Lower lobe of right lung (tissue), 2 donors: ENCODE results near the gene PRPF38B. TPM values are rescaled to one million over a fixed set of nuclear protein-coding genes. Genes with fewer than 3 reads are reported as not detected.
A peak's percentile ranks its signal among the peaks of the same experiment; 100 is the strongest.
"Not testable (repeated sequence)": the region's sequence is repeated elsewhere in the genome, so short reads cannot be mapped to it uniquely, and the experiment has no call there.

Source experiments
- ATAC-seq, 2 donors: fragments of 200-7000 bp; cut with Tn5 transposase; one replicate each; pipeline ENCODE4 v1.9.1; 2020 to 2022; ENCODE audit warnings: mild to moderate bottlenecking in 2 of 2, moderate library complexity in 2 of 2
- DNase-seq: peaks from one replicate; pipeline ENCODE4 v3.0.0-alpha.2; 2020
- H3K27ac ChIP-seq: fragments of 200-600 bp; one replicate; pipeline ENCODE4 v1.8.0; 2022
- H3K27me3 ChIP-seq: fragments of 200-600 bp; one replicate; pipeline ENCODE4 v1.8.0; 2022; ENCODE audit warnings: low read depth
- H3K36me3 ChIP-seq: fragments of 200-600 bp; one replicate; pipeline ENCODE4 v1.8.0; 2022; ENCODE audit warnings: mild to moderate bottlenecking
- H3K4me1 ChIP-seq: fragments of 200-600 bp; one replicate; pipeline ENCODE4 v1.8.0; 2022
- H3K4me3 ChIP-seq: fragments of 200-600 bp; one replicate; pipeline ENCODE4 v1.8.0; 2022; ENCODE audit warnings: mild to moderate bottlenecking
- H3K9me3 ChIP-seq: fragments of 200-600 bp; one replicate; pipeline ENCODE4 v1.8.0; 2022
- intact Hi-C: fragments of 100-400 bp; cut with DNase I; formaldehyde crosslinking; loops from one replicate; pipeline ENCODE4 v1.11.0; 2022
- total RNA-seq: library from RNA; stranded (reverse); fragmentation: NEBNext Ultra II Directional; extraction: Animal tissue kit (Norgen Biotek cat#: 25700); gene quantifications from one replicate; pipeline ENCODE4 v1.2.1, GENCODE V29; 2021
- TF ChIP-seq, protein P1 (sequence below): fragments of 200-600 bp; IDR thresholded peaks from one replicate; pipeline ENCODE4 v1.8.0; 2022; ENCODE audit warnings: antibody characterized with exemption, mild to moderate bottlenecking
- donor health status: DM: no; HTN: yes; CAD: no; lungs with severe emphysema.

The PRPF38B gene
- total RNA-seq, 1 donor from 2014 or later, result 41.0 TPM

DNA sequence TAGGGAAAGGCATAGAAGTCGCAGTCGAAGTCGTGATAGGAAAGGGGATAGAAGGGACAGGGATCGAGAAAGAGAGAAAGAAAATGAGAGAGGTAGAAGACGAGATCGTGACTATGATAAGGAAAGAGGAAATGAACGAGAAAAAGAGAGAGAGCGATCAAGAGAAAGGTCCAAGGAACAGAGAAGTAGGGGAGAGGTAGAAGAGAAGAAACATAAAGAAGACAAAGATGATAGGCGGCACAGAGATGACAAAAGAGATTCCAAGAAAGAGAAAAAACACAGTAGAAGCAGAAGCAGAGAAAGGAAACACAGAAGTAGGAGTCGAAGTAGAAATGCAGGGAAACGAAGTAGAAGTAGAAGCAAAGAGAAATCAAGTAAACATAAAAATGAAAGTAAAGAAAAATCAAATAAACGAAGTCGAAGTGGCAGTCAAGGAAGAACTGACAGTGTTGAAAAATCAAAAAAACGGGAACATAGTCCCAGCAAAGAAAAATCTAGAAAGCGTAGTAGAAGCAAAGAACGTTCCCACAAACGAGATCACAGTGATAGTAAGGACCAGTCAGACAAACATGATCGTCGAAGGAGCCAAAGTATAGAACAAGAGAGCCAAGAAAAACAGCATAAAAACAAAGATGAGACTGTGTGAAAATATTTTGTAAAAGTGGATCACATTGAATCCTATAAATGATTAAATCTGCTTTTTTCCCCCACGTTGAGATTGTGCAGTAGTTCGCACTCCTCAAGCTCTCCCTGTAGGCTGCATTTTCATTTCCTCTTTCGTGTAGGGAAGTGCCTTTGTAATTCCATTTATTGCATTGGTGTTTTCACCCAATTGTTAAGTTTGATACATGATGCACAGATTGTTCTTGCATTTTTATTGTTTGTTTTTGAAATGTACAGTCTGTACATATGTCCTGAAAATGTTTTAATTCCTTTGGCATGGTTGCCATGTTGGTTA, 7.5 kb downstream of the PRPF38B start:
- no peak overlapping the region for H3K4me3 ChIP-seq
- H3K27ac ChIP-seq, result peak overlapping the region; percentile 26
- TF ChIP-seq, protein P1, sequence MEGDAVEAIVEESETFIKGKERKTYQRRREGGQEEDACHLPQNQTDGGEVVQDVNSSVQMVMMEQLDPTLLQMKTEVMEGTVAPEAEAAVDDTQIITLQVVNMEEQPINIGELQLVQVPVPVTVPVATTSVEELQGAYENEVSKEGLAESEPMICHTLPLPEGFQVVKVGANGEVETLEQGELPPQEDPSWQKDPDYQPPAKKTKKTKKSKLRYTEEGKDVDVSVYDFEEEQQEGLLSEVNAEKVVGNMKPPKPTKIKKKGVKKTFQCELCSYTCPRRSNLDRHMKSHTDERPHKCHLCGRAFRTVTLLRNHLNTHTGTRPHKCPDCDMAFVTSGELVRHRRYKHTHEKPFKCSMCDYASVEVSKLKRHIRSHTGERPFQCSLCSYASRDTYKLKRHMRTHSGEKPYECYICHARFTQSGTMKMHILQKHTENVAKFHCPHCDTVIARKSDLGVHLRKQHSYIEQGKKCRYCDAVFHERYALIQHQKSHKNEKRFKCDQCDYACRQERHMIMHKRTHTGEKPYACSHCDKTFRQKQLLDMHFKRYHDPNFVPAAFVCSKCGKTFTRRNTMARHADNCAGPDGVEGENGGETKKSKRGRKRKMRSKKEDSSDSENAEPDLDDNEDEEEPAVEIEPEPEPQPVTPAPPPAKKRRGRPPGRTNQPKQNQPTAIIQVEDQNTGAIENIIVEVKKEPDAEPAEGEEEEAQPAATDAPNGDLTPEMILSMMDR, result no peak
- H3K9me3 ChIP-seq, result no peaks in the 10 kb centered on the region
- DNase-seq (no peak), ATAC-seq (peak; percentile 63 to 66)
- H3K36me3 ChIP-seq, result peaks cover 69% of the 10 kb centered on the region
- intact Hi-C loops, result no loop called here
- H3K27me3 ChIP-seq, result no peaks in the 10 kb centered on the region
- peaks cover 21% of the 10 kb centered on the region for H3K4me1 ChIP-seq

DNA sequence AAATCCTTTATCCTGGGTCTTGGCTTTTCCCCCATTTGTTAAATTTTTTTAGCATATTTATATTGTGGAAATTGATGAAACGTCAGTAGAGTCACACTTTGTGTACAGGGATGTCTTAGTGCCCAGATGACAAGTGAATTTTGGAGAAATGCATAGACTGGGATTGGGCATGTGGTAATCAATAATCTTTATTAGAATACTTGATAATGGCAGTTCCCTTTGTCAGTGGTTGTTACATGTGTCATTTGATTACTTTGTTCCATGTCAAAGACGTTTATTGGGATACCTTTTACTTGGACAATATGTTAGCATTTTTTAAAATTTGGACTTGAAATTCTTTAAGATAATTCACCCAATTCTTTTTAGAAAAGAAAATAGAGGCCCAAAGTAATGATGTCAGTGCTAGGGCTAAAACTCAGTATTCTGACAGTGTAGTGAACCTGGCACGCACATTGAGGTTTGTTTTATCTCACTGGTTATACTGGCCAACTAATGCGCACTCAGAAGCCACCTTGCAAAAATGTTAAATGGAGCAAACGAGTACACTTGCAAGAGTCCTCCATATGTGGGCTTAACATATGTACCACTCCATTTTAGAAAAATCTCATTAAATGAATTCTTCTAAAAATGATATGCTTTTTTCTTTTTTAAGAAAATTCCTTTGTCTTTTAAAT, 9.2 kb downstream of the PRPF38B start:
- intact Hi-C loops, result no loop called here
- no peak overlapping the region for H3K27ac ChIP-seq
- H3K36me3 ChIP-seq, result peaks cover 58% of the 10 kb centered on the region
- ATAC-seq (no peak), DNase-seq (no peak)
- H3K9me3 ChIP-seq, result no peaks in the 10 kb centered on the region
- no peaks in the 10 kb centered on the region for H3K27me3 ChIP-seq
- no peak overlapping the region for H3K4me3 ChIP-seq
- TF ChIP-seq, protein P1, result no peak
- H3K4me1 ChIP-seq, result peaks cover 10% of the 10 kb centered on the region

DNA sequence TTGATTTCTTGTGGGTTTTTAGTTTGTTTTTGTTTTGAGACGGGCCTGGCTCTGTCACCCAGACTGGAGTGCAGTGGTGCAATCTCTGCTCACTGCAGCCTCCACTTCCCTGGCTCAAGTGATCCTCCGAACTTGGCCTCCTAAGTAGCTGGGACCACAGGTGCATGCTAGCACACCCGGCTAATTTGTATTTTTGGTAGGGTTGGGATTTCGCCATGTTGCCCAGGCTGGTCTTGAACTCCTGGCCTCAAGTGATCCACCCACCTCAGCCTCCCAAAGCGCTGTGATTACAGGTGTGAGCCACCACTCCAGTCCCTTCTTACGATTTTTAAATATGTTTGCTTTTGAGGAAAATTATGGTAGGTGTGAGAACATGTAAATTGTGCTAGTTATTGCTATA, 10.0 kb downstream of the PRPF38B start:
- H3K9me3 ChIP-seq, H3K4me3 ChIP-seq, H3K27me3 ChIP-seq, DNase-seq, intact Hi-C loops, ATAC-seq, H3K27ac ChIP-seq: not testable (repeated sequence)
- H3K4me1 ChIP-seq, result peaks cover 10% of the 10 kb centered on the region
- H3K36me3 ChIP-seq, result peaks cover 50% of the 10 kb centered on the region

DNA sequence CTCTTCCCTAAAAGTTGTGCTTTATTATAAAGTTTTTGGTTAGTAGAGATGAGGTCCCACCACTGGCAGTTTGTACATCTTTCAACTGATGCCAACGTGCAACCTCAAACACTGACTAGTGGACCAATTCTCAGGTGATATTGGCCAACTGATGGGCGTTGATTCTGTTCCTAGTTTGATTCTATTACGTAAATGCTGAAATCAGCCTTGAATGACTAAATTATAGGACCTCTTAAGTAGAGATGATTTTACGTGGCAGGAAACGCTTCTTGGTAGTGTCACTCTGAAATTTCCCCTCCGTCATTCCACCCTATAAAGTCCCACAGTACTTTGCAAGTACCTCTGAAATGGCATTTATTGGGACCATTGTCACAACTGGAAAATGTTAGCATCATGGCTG, 11.8 kb downstream of the PRPF38B start:
- intact Hi-C loops, result no loop called here
- Histone ChIP-seq H3K27ac (no peak overlapping the region), H3K36me3 (peaks cover 32% of the 10 kb centered on the region), H3K4me1 (peaks cover 10% of the 10 kb centered on the region), H3K27me3 (no peaks in the 10 kb centered on the region), H3K9me3 (no peaks in the 10 kb centered on the region), H3K4me3 (no peak overlapping the region)
- ATAC-seq, result no peak
- TF ChIP-seq, protein P1, result no peak
- DNase-seq, result no peak

DNA sequence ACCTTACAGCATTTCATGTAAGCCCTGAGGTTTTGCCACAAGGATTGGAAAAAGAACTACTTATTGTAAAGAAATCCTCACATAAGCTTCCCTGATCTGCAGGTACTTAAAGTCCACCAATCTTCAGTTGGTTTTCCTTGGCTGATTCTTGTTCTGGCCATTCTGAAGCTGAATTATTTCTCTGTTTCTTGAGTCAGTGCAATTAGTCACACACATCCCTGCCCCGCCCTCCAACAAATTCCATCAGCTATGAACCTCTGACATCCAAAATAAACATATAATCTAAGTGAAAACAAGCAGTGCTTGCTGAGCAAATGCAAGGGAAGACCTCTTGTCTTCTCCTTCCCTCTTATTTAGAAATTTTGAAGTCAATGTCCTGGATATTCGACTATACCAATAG, 12.4 kb downstream of the PRPF38B start:
- no peak overlapping the region for H3K4me3 ChIP-seq

More for the DNA sequence above, 12.4 kb downstream of the PRPF38B start:
- TF ChIP-seq, protein P1, result no peak
- H3K36me3 ChIP-seq, result peaks cover 26% of the 10 kb centered on the region
- H3K27ac ChIP-seq, result no peak overlapping the region
- intact Hi-C loops, result no loop called here
- H3K27me3 ChIP-seq, result no peaks in the 10 kb centered on the region
- no peak for DNase-seq
- H3K4me1 ChIP-seq, result peaks cover 10% of the 10 kb centered on the region
- ATAC-seq, result no peak
- H3K9me3 ChIP-seq, result no peaks in the 10 kb centered on the region
